BLaER1 (cell line): ENCODE measurements around the gene MAPK6.

Source experiments
- H3K27ac ChIP-seq: shearing (Covaris generic); formaldehyde crosslinking; 2 replicates; pipeline ENCODE4 v1.8.1; 2022
- H3K27me3 ChIP-seq: shearing (Covaris generic); formaldehyde crosslinking; 2 replicates; pipeline ENCODE4 v1.8.1; 2022
- H3K36me3 ChIP-seq: shearing (Covaris generic); formaldehyde crosslinking; 2 replicates; pipeline ENCODE4 v1.8.1; 2022
- H3K4me1 ChIP-seq: shearing (Covaris generic); formaldehyde crosslinking; 2 replicates; pipeline ENCODE4 v1.8.1; 2022
- H3K4me2 ChIP-seq: shearing (Covaris generic); formaldehyde crosslinking; 2 replicates; pipeline ENCODE4 v1.8.1; 2022
- H3K4me3 ChIP-seq: shearing (Covaris generic); formaldehyde crosslinking; 2 replicates; pipeline ENCODE4 v1.8.1; 2022
- H3K9ac ChIP-seq: shearing (Covaris generic); formaldehyde crosslinking; 2 replicates; pipeline ENCODE4 v1.8.1; 2022
- H3K9me3 ChIP-seq: shearing (Covaris generic); formaldehyde crosslinking; 2 replicates; pipeline ENCODE4 v1.8.1; 2022
- H4K20me1 ChIP-seq: shearing (Covaris generic); formaldehyde crosslinking; 2 replicates; pipeline ENCODE4 v1.8.1; 2022
- Cebpa-rat ChIP-seq: shearing (Covaris generic); IDR thresholded peaks from 2 replicates; pipeline ENCODE4 v1.8.1; 2022

The MAPK6 gene

GRCh38 chr15:52008698-52009434 is 10.2 kb upstream of the MAPK6 start:
- Histone ChIP-seq H4K20me1 (no peaks in the 10 kb centered on the region), H3K36me3 (no peaks in the 10 kb centered on the region), H3K27ac (no peak overlapping the region), H3K27me3 (no peaks in the 10 kb centered on the region), H3K9ac (no peak overlapping the region), H3K4me3 (no peak overlapping the region), H3K9me3 (no peaks in the 10 kb centered on the region), H3K4me1 (peaks cover 20% of the 10 kb centered on the region), H3K4me2 (no peak overlapping the region)
- TF ChIP-seq Cebpa-rat, result no peak

- no peak overlapping the region for H3K27ac ChIP-seq
These were observed 8.1 kb upstream of the MAPK6 start for GRCh38 chr15:52010633-52011595.

GRCh38 chr15:52011711-52012144 is 7.3 kb upstream of the MAPK6 start:
- H3K9ac ChIP-seq, result no peak overlapping the region
- H3K9me3 ChIP-seq, result no peaks in the 10 kb centered on the region
- no peak for TF ChIP-seq Cebpa-rat
- no peak overlapping the region for H3K4me2 ChIP-seq
- H3K4me3 ChIP-seq, result no peak overlapping the region
- peaks cover 14% of the 10 kb centered on the region for H3K4me1 ChIP-seq
- H3K27me3 ChIP-seq, result no peaks in the 10 kb centered on the region
- H4K20me1 ChIP-seq, result no peaks in the 10 kb centered on the region
- no peaks in the 10 kb centered on the region for H3K36me3 ChIP-seq
- H3K27ac ChIP-seq, result no peak overlapping the region

More at GRCh38 chr15:52010633-52011595, 8.1 kb upstream of the MAPK6 start:
- Histone ChIP-seq H3K27me3 (no peaks in the 10 kb centered on the region), H3K4me1 (peaks cover 20% of the 10 kb centered on the region), H3K4me3 (no peak overlapping the region), H3K36me3 (no peaks in the 10 kb centered on the region), H3K9ac (no peak overlapping the region), H4K20me1 (no peaks in the 10 kb centered on the region), H3K9me3 (no peaks in the 10 kb centered on the region), H3K4me2 (no peak overlapping the region)
- no peak for TF ChIP-seq Cebpa-rat

- Histone ChIP-seq H3K9ac (no peak overlapping the region), H3K27ac (no peak overlapping the region), H3K4me3 (no peak overlapping the region), H3K4me1 (peaks cover 10% of the 10 kb centered on the region), H4K20me1 (no peaks in the 10 kb centered on the region), H3K4me2 (no peak overlapping the region), H3K27me3 (no peaks in the 10 kb centered on the region), H3K9me3 (no peaks in the 10 kb centered on the region), H3K36me3 (no peaks in the 10 kb centered on the region)
- TF ChIP-seq Cebpa-rat, result no peak
These were observed 6.8 kb upstream of the MAPK6 start for GRCh38 chr15:52012210-52012609.

- Histone ChIP-seq H3K4me2 (no peak overlapping the region), H3K9ac (no peak overlapping the region), H4K20me1 (no peaks in the 10 kb centered on the region), H3K4me3 (no peak overlapping the region), H3K9me3 (no peaks in the 10 kb centered on the region), H3K27me3 (no peaks in the 10 kb centered on the region), H3K4me1 (peaks cover 11% of the 10 kb centered on the region), H3K36me3 (no peaks in the 10 kb centered on the region), H3K27ac (no peak overlapping the region)
- TF ChIP-seq Cebpa-rat, result peak; percentile 55; the same call in 1 of the 2 replicates
These were observed 5.7 kb upstream of the MAPK6 start for GRCh38 chr15:52013151-52013791.

GRCh38 chr15:52014616-52015015 is 4.4 kb upstream of the MAPK6 start:
- Histone ChIP-seq H4K20me1 (peaks cover under 1% of the 10 kb centered on the region; the same call in 1 of the 2 replicates), H3K27ac (no peak overlapping the region), H3K36me3 (no peaks in the 10 kb centered on the region), H3K4me3 (no peak overlapping the region), H3K9me3 (no peaks in the 10 kb centered on the region), H3K9ac (no peak overlapping the region), H3K4me2 (no peak overlapping the region), H3K4me1 (peaks cover 9% of the 10 kb centered on the region; the same call in 1 of the 2 replicates), H3K27me3 (no peaks in the 10 kb centered on the region)
- TF ChIP-seq Cebpa-rat, result no peak

- TF ChIP-seq Cebpa-rat, result no peak
- no peaks in the 10 kb centered on the region for H3K9me3 ChIP-seq
- H3K27me3 ChIP-seq, result no peaks in the 10 kb centered on the region
- no peak overlapping the region for H3K27ac ChIP-seq
- no peaks in the 10 kb centered on the region for H3K36me3 ChIP-seq
- no peak overlapping the region for H3K4me3 ChIP-seq
- H3K4me2 ChIP-seq, result no peak overlapping the region
- peaks cover 18% of the 10 kb centered on the region for H4K20me1 ChIP-seq
- H3K9ac ChIP-seq, result no peak overlapping the region
- peaks cover 21% of the 10 kb centered on the region for H3K4me1 ChIP-seq
These were observed 2.7 kb upstream of the MAPK6 start for GRCh38 chr15:52016316-52016715.

- Histone ChIP-seq H3K27me3 (no peaks in the 10 kb centered on the region), H3K27ac (peak overlapping the region; percentile 95; the same call in 1 of the 2 replicates), H3K4me2 (peak overlapping the region; percentile 77), H3K9me3 (no peaks in the 10 kb centered on the region), H3K36me3 (no peaks in the 10 kb centered on the region), H3K4me1 (peaks cover 40% of the 10 kb centered on the region), H4K20me1 (peaks cover 37% of the 10 kb centered on the region), H3K4me3 (peak overlapping the region; percentile 79), H3K9ac (no peak overlapping the region)
- TF ChIP-seq Cebpa-rat, result no peak
These were observed 775 bp upstream of the MAPK6 start for GRCh38 chr15:52018244-52018643.

GRCh38 chr15:52019394-52020220 is 588 bp downstream of the MAPK6 start:
- H3K9ac ChIP-seq, result peak overlapping the region; percentile 96
- peaks cover 40% of the 10 kb centered on the region for H3K4me1 ChIP-seq
- H3K27me3 ChIP-seq, result no peaks in the 10 kb centered on the region
- TF ChIP-seq Cebpa-rat, result no peak
- H4K20me1 ChIP-seq, result peaks cover 50% of the 10 kb centered on the region
- H3K4me3 ChIP-seq, result peak overlapping the region; percentile 79
- peak overlapping the region; percentile 70 for H3K4me2 ChIP-seq
- peaks cover 1% of the 10 kb centered on the region for H3K36me3 ChIP-seq
- peak overlapping the region; percentile 95 for H3K27ac ChIP-seq
- H3K9me3 ChIP-seq, result peaks cover 7% of the 10 kb centered on the region; the same call in 1 of the 2 replicates
